ENCODE results near the gene MMP24OS.

MMP24OS gene

DNA sequence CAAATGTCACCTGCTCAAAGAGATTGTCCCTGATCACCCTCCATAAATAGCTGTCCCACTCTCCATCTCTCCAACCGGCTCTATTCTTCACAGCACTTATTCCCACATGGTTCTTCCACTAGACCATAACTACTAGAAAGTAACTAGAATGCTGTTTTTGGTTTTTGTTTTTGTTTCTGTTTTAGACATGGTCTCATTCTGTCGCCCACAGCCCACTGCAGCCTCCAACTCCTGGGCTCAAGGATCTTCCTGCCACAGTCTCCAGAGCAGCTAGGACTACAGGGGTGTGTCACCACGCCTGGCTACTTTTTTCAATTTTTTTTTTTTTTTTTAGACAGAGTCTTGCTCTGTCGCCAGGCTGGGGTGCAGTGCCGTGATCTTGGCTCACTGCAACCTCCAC, 39.2 kb downstream of the MMP24OS start:
- no peak for TF ChIP-seq SIN3A (IDR thresholded peaks at IDR 0.05; ENCODE audit: borderline replicate concordance, insufficient read depth, low read length)
- no peak for TF ChIP-seq TAF1 (IDR thresholded peaks at IDR 0.05; ENCODE audit: borderline replicate concordance, insufficient read depth, low read length)
- no peak for TF ChIP-seq POLR2AphosphoS5 (IDR thresholded peaks at IDR 0.05; ENCODE audit: low read depth, low read length)
- TF ChIP-seq FOXP2 (optimal IDR thresholded peaks at IDR 0.05; ENCODE audit: borderline replicate concordance, extremely low read depth, extremely low read length, insufficient read depth) = no peak
- TF ChIP-seq, protein P1, sequence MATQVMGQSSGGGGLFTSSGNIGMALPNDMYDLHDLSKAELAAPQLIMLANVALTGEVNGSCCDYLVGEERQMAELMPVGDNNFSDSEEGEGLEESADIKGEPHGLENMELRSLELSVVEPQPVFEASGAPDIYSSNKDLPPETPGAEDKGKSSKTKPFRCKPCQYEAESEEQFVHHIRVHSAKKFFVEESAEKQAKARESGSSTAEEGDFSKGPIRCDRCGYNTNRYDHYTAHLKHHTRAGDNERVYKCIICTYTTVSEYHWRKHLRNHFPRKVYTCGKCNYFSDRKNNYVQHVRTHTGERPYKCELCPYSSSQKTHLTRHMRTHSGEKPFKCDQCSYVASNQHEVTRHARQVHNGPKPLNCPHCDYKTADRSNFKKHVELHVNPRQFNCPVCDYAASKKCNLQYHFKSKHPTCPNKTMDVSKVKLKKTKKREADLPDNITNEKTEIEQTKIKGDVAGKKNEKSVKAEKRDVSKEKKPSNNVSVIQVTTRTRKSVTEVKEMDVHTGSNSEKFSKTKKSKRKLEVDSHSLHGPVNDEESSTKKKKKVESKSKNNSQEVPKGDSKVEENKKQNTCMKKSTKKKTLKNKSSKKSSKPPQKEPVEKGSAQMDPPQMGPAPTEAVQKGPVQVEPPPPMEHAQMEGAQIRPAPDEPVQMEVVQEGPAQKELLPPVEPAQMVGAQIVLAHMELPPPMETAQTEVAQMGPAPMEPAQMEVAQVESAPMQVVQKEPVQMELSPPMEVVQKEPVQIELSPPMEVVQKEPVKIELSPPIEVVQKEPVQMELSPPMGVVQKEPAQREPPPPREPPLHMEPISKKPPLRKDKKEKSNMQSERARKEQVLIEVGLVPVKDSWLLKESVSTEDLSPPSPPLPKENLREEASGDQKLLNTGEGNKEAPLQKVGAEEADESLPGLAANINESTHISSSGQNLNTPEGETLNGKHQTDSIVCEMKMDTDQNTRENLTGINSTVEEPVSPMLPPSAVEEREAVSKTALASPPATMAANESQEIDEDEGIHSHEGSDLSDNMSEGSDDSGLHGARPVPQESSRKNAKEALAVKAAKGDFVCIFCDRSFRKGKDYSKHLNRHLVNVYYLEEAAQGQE (IDR thresholded peaks at IDR 0.05; ENCODE audit: insufficient read depth in 1 of 2, low read depth in 2 of 2, low read length in 2 of 2) = no peak

DNA sequence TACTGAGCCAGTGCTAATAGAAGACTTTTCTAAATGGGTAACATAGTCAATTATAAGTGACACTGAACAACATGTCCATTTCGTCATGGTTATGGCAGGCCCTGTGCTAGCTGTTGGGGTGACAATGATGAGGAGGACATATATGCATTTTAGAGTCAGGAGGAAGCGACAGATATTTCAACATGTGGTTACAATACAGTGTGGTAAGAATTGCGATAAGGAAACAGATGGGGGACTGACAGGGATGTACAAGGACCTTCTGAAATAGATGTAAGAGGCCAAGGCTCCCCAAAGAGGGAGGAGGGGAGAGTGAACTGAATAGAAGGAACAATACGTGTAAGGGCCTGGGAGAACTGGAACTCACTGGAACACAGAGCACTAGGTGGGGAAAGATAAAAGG, 39.8 kb downstream of the MMP24OS start:
- TF ChIP-seq SIN3A (IDR thresholded peaks at IDR 0.05; ENCODE audit: borderline replicate concordance, insufficient read depth, low read length) = no peak
- no peak for TF ChIP-seq FOXP2 (optimal IDR thresholded peaks at IDR 0.05; ENCODE audit: borderline replicate concordance, extremely low read depth, extremely low read length, insufficient read depth)
- no peak for TF ChIP-seq POLR2AphosphoS5 (IDR thresholded peaks at IDR 0.05; ENCODE audit: low read depth, low read length)
- TF ChIP-seq, protein P1 (IDR thresholded peaks at IDR 0.05; ENCODE audit: insufficient read depth in 1 of 2, low read depth in 2 of 2, low read length in 2 of 2) = no peak
- TF ChIP-seq TAF1 (IDR thresholded peaks at IDR 0.05; ENCODE audit: borderline replicate concordance, insufficient read depth, low read length) = no peak

DNA sequence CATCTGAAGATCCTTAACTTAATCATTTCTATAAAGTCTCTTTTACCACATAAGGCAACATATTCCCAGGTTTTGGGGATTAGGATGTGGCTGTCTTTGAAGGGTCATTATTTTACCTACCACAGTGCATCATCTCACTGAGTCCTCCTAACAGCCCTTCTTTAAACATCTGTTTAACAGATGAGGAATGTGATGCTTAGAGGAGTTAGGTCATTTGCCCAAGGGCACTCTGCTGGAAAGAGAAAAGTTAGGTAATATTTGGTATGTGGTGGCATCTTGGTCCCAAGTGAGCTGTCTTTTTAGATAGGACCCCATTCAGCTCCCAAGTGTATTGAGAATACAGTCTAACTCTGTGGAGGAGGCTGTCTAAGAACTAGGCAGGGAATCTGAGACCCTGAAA, 40.4 kb downstream of the MMP24OS start:
- TF ChIP-seq POLR2AphosphoS5 (IDR thresholded peaks at IDR 0.05; ENCODE audit: low read depth, low read length) (no peak), FOXP2 (optimal IDR thresholded peaks at IDR 0.05; ENCODE audit: borderline replicate concordance, extremely low read depth, extremely low read length, insufficient read depth) (no peak), SIN3A (IDR thresholded peaks at IDR 0.05; ENCODE audit: borderline replicate concordance, insufficient read depth, low read length) (no peak), TAF1 (IDR thresholded peaks at IDR 0.05; ENCODE audit: borderline replicate concordance, insufficient read depth, low read length) (no peak)
- TF ChIP-seq, protein P1 (IDR thresholded peaks at IDR 0.05; ENCODE audit: insufficient read depth in 1 of 2, low read depth in 2 of 2, low read length in 2 of 2) = no peak

DNA sequence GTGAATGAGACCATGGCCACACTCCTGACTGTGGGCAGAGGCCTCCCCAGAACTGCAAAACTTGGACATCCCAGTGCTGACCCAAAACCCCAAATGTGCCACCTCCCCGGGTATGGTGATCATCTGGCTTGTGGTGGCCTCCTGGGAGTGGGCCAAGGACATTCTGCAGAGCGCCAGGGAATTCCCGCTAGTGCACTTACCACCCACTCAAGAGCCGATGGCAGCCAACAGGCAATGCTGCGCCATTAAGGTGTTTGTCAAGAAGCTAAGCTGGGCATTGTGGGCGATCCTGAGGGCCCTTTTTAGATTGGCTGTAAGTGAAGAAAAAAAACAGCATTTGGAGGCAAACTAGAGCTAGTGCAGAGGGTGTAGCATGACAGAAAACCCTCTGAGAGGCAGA, 42.0 kb downstream of the MMP24OS start:
- TF ChIP-seq, protein P1 (IDR thresholded peaks at IDR 0.05; ENCODE audit: insufficient read depth in 1 of 2, low read depth in 2 of 2, low read length in 2 of 2) = no peak
- TF ChIP-seq TAF1 (IDR thresholded peaks at IDR 0.05; ENCODE audit: borderline replicate concordance, insufficient read depth, low read length) (no peak), POLR2AphosphoS5 (IDR thresholded peaks at IDR 0.05; ENCODE audit: low read depth, low read length) (no peak), FOXP2 (optimal IDR thresholded peaks at IDR 0.05; ENCODE audit: borderline replicate concordance, extremely low read depth, extremely low read length, insufficient read depth) (no peak), SIN3A (IDR thresholded peaks at IDR 0.05; ENCODE audit: borderline replicate concordance, insufficient read depth, low read length) (no peak)

DNA sequence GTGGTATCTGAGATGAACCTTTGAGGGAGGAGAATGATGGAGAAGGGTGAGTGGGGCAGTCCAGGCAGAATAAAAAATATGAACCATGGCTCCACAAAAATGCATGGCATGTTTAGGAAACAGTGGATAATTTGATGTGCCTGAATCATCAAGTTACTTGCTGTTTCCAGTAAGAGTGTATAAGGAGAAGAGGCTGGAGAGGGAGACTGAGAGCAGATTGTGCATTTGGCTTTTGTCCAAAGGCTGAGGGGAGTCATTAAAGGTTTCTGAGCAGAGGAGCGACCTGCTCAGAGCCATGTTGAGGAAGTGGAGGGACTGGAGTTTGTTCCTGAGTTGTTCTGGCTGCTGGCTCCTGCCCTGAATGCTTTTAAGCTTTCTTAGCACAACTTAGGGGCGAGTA, 45.3 kb downstream of the MMP24OS start:
- TF ChIP-seq FOXP2 (optimal IDR thresholded peaks at IDR 0.05; ENCODE audit: borderline replicate concordance, extremely low read depth, extremely low read length, insufficient read depth) (no peak), POLR2AphosphoS5 (IDR thresholded peaks at IDR 0.05; ENCODE audit: low read depth, low read length) (no peak), SIN3A (IDR thresholded peaks at IDR 0.05; ENCODE audit: borderline replicate concordance, insufficient read depth, low read length) (no peak), TAF1 (IDR thresholded peaks at IDR 0.05; ENCODE audit: borderline replicate concordance, insufficient read depth, low read length) (no peak)
- TF ChIP-seq, protein P1 (IDR thresholded peaks at IDR 0.05; ENCODE audit: insufficient read depth in 1 of 2, low read depth in 2 of 2, low read length in 2 of 2) = no peak

All from PFSK-1 (cell line).